Stimulated activated naive CD8-positive, alpha-beta T cell treated with anti-CD3 and anti-CD28 coated beads, Interleukin-15, Interleukin-2, amounts not matched to agents 100 U/mL and 50 U/mL, for 24 hours (primary cell): ENCODE results near the gene ZSCAN22.
"Not testable (repeated sequence)": the region's sequence is repeated elsewhere in the genome, so short reads cannot be mapped to it uniquely, and the experiment has no call there.

Source experiments
- ATAC-seq: fragments of 150-1000 bp; cut with Tn5 transposase; one replicate; pipeline ENCODE4 v1.10.0; 2021
- DNase-seq: peaks from one replicate; pipeline ENCODE4 v3.0.0; 2021

Gene ZSCAN22

DNA sequence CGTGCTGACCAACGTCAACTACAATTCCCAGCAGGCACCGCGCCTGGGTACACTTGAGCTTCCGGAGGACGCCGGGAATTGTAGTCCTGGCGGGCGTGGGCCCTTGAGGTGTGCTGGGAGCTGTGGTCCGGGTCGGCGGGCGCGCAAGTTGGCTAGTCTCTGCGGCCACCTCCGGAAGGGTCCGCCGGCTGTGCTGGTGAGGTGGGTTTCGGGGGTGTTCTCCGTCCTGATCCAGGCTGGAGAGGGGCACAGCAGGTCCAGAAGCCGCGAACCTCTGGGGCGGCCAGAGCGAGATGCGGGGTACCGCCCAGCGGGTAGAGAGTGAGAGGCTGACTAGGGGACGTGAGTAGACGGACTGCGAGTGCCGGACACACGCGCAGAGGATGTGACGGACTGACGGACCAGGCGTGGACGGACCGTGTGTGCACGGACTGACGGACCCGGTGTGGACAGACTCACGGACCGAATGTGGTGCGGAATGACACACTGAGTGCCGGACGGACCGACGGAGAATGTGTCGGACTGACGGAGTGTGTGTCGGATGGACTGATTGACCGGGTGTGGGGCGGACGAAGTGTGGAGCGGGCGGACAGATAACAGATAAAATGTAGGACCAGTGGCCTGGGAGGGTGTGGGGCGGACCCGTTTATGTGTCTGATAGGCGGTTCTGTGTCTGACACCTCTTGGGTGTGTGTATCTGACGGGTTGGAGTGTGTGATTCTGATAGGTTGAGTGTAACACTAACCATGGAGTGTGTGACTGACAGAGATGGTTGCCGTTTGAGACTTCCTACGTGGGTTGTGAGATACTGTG, at the start of gene ZSCAN22:
Gene ZSCAN22 (plus strand): TSS at position 81 of the 813 bp plus-strand sequence. CDS start 7,809 bp downstream, outside the sequence.
- peak; percentile 96 for ATAC-seq

DNA sequence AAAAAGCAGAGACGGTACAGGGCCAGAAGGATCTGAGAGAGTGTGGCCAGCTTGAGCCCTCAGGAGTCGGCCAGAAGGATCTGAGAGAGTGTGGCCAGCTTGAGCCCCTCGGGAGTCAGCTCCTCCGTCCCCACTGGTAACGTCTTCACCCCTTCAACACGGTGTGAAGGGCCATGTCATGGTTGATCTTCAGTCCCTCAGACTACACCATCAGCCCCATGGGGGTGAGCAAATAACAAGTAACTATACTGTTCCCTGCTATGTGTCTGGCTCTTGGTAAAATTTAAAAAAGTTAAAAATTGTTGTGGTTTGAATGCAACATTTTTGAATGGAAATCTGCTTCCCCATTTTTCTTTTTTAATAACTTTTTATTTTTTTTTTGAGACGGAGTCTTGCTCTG, 49.6 kb upstream of the ZSCAN22 start:
- DNase-seq (no peak), ATAC-seq (no peak)

More for the DNA sequence above, at the start of gene ZSCAN22:
- peak; percentile 94 for DNase-seq

DNA sequence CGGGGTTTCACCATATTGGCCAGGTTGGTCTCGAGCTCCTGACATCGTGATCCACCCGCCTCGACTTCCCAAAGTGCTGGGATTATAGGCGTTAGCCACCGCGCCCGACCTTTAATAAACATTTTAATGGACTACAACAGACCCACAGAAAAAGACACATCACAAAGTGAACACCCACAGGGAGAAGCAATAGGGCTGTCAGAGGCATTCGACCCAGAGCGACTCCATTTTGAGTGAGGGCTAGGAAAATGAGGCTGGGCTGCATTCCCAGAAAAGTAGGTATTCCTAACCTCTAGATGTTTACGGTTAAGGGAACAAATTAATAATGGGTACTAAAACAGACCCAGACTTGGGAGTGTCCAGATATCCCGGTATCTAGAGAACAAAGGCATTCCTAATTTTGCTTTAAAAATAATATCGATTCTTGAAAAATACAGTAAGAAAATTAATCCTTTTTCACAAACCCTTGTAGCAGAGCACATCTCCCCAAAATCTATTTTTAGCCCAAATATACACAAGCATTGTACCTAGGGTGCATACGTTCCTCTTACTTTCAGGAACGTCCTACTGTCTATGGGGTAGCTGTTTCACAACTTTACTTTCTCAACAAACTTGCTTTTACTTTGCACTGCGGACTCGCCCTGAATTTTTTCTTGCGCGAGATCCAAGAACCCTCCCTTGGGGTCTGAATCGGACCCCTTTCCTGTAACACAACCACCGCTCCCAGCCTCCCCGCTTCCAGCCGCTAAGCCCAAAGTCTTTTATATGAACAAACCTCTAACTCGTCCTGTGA, 48.9 kb upstream of the ZSCAN22 start:
- no peak for DNase-seq
- no peak for ATAC-seq

DNA sequence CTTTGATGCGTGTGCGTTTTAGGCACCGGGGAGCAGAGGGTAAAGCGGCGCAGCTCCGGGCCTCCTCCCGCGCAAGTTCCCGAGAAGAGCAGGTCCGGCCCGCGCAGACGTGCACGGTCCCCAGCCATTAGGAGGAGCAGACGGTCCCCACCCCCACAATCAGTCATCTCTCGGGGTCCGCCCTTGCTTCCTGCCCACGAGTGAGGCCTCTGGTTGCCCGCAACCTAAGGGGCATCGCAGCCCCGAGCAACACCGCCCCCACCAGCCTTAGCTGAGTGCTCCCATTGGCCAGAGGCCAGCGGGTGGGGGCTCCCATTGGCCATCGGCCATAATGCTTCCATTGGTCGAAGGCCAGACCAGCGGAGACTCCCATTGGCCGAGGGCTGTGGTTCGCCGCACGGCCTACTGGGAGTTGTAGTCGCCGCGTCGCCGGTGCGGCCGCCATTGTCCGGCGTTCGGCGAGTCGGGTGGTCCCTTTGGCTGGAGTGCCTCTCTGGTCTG, 48.2 kb upstream of the ZSCAN22 start, which contains the start of gene ZNF8:
Gene ZNF8 (plus strand): TSS at position 415 of the 501 bp plus-strand sequence. CDS start 127 bp downstream, outside the sequence.
- ATAC-seq (peak; percentile 99), DNase-seq (peak; percentile 97)

DNA sequence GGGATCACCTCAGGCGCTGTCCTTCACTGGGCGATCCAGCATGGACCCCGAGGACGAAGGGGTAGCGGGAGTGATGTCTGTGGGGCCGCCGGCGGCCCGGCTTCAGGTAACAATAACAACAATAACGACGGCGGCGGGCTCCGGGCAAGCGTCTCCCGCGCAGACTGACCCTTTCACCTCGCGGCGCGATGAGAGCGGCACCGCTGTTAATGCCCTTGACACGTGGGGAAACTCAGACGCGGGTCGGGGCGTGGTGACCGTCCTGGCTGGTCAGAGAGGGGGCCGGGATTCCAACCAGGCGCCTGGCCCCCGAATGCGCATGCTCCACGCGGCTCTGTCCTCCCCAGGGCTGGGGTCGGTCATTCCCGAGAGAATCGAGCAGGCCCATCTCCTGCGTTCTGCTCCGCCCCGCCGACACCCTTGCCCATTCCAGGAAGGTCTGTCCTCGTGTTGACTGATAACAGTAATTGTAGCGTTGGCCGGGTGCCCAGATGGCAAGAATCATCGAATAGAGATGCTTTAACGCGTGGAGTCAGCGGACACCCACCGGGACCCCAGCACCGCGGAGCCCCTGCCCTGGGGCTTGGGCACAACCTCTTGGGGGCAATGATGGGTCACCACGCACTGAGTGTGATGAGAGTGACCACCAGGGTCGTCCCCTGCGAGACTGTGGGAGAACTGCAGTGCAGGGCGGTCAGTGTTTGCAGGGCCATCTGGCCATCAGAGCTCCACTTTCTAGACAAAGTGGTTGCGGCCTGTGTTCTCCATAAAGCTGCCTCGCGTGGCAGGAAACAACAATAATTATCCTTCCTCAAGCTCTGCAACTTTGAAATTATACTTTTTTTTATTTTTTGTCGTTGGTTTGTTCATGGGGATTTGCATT, 47.5 kb upstream of the ZSCAN22 start:
- ATAC-seq (no peak), DNase-seq (peak; percentile 69)

DNA sequence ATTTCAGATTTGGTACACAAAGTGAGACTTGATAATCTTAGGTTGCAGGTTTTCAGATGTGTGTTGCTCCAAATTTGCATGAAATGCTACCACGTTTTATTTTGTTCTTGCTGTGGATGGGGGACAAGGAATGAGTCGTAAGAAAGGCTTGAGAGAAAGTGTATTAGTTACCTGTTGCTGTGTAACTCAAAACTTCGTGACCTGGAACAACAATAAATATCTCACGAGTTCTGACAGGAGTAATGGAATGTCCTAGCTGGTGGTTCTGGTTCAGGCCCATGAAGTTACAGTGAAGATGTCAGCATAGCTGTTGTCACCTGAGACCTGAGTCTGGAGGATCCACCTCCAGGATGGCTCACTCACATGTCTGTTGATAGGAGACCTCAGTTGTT, 46.9 kb upstream of the ZSCAN22 start:
- DNase-seq (no peak), ATAC-seq (no peak)

DNA sequence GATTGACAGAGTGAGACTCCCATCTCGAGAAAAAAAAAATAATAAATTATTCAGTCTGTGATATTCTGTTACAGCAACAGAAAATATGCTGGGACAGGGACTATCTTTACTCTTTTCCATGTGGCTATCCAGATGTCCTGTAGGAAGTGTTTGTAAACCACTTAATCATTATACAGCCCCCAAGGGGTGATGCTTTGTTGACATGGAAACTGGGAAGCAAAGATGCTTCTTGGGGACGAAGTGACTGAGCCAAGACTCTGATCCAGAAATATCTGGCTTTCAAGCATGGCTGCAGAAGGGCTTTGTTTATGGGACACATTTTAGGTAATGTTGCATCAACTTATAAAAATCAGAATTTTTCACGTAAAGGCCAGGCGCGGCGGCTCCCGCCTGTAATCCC, 42.6 kb upstream of the ZSCAN22 start:
- ATAC-seq (no peak), DNase-seq (no peak)

DNA sequence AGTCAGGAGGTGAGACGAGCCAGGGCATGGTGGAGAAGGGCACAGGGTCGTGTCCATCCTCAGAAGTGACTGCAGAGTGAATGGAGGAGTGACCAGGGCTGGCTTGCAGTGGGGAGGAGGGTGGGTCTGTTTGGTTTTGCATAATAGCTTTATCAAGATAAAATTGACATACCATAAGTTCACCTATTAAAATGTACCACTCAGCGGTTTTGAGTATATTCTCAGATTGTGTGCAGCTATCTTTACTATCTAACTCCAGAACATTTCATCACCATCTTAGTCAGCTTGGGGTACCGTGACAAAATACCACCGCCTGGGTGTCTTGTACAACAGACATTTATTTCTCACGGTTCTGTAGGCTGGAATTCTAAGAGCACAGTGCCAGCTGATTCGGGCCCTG, 34.9 kb upstream of the ZSCAN22 start:
- ATAC-seq = no peak
- no peak for DNase-seq

DNA sequence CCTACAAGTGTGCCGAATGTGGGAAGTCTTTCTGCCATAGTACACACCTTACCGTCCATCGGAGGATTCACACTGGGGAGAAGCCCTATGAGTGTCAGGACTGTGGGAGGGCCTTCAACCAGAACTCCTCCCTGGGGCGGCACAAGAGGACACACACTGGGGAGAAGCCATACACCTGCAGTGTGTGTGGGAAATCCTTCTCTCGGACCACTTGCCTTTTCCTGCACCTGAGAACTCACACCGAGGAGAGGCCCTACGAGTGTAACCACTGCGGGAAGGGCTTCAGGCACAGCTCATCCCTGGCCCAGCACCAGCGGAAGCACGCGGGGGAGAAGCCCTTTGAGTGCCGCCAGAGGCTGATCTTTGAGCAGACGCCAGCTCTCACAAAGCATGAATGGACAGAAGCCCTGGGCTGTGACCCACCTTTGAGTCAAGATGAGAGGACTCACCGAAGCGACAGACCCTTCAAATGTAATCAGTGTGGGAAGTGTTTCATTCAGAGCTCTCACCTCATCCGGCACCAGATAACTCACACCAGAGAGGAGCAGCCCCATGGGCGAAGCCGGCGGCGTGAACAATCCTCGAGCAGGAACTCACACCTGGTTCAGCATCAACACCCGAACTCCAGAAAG, 31.9 kb upstream of the ZSCAN22 start:
- ATAC-seq (no peak), DNase-seq (no peak)

DNA sequence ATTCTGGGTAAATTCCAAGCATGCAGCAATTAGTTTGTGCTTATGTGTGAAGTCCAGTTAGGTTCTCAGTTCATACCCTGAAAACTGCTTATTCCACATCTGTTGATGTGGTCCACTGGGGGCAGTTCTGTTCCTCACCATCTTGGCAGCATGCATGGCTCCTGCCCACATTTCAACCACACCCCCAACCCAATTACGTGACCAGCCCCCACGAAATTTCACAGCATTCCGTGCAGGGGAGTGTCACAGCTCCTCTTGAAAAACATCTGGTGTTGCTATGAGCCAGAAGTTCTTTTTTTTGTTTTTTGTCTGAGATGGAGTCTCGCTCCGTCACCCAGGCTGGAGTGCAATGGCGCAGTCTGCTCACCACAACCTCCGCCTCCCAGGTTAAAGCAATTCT, 30.7 kb upstream of the ZSCAN22 start:
- ATAC-seq (no peak), DNase-seq (no peak)

DNA sequence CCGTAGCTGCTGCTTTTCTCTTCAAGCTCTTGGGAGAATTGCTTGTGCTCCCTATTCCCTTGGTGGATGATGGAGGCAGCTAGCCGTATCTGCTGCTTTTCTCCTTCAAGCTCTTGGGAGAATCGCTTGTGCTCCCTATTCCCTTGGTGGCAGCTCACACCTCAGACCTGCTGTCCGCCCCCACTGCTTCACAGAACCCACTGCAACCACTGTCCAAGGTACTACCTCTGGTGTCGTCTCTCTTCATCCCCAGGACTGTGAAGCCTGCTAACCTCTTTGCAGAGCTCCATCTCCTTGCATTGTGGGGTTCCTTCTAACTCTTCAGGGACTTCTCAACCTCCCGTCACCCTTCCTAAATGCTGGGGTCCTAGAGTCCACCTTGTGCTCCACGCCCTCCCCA, 26.2 kb upstream of the ZSCAN22 start:
- no peak for DNase-seq
- ATAC-seq = no peak

DNA sequence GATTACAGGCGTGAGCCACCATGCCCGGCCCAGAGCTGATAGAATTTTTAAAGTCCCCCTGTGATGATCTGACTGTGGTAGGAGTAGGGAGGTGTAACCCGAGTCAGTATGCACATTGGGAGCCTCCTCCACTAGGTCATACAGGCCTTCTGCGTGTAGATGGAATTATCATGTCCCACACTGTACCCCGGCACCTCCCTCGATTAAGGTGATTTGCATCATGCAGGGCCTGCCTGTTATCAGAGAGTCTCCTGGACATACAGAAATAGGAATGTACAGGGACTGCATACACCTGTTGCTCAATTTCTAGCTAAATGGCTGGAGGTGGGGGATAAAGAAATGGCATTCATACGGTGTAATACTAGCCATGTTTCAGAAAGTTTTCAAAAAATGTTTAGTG, 22.5 kb upstream of the ZSCAN22 start:
- no peak for DNase-seq
- ATAC-seq = no peak

DNA sequence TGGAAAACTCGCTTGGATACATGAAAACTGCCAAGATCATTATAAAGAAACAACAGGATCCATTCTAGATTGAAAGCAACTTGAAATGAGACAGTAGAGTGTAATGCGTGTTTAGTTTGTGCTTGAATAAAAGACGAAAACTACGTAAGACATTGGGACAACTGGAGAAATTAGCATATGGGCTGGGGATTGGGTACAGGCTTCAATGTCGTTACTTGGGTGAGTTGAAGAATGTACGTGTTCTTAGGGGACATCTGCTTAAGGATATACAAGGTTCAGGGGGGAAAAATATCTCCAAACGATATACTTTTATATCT, 22.1 kb upstream of the ZSCAN22 start:
- no peak for ATAC-seq
- no peak for DNase-seq

DNA sequence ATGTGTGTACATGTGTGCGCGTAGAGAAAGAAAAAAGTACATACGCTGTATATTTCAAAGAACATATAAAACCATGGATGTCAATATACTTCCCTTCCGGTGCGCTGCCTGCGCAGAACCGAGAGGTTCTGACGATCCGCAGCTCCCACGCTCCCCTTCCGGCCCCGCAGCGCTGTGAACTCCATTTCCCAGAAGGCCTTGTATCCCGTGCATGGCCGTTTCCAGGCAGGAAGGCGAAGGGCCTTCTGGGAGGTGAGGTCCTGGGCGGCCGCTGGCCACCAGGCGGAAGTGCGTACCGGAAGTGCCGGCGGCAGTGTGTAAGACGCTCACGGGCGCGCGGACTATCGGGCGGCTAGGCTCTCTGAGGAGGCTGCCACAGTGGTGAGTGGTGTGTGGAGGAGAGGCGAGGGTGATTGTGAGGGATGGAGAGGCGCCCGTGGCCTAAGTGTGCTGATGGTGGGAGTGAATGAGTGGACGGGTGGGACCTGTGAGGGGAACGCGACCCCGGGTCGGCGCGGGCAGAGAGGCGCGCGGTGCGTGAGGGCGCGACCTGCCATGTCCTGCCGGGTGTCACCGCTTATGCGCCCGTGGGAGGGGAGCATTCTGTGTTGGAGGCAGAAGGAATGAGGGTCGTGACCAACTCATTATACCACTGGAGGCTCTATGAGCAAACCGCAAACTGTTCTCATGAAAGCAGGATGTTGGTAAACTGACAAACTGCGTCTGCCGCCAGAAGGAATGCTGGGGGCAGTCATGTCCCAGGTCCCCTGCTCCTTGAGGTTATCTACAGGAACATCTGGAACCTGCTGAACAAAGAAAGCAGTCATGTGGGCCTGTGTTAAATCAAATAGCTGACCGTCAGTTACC, 21.5 kb upstream of the ZSCAN22 start, which contains the start of gene ERVK3-1:
Gene ERVK3-1 (plus strand): TSS at position 313 of the 867 bp plus-strand sequence. CDS start 6,792 bp downstream, outside the sequence.
- ATAC-seq (peak; percentile 99), DNase-seq (peak; percentile 94)

DNA sequence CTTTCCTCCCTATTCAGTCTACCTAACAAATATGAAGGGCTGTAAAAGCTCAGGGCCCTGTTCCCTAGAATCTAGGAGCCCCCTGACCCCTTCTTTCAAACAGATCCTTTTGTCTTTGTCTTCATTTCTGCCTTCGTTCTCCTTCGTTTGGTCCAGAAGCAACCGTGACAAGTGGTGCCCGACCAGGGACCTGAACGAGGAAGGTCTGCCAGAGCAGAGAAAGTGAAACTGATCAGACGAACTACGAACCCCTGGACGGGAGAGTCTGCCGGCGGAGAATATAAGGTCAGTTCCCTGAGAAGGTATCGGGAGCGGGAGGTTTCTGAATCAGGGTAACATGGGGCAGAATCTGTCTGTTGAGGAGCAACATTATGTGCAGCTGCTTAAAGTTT, 20.9 kb upstream of the ZSCAN22 start:
- DNase-seq = peak; percentile 18
- ATAC-seq = no peak

DNA sequence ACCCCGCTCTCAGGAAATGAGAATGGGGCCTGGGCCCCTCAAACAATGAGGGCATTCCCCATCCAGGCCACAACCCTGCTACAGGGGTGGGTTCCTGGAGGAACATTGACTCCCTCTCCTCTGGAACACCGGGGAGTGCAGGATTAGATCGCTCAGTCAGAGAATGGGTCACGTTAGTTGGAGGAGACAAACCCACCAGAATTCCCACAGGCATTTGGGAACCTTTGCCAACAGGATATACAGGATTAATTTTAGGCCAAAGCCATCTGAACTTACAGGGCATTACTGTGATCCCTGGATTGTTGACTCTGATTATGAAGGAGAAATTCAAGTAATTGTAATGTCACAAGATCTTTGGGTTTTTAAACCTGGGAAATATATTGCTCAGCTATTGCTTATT, 19.1 kb upstream of the ZSCAN22 start:
- DNase-seq (no peak), ATAC-seq (no peak)

DNA sequence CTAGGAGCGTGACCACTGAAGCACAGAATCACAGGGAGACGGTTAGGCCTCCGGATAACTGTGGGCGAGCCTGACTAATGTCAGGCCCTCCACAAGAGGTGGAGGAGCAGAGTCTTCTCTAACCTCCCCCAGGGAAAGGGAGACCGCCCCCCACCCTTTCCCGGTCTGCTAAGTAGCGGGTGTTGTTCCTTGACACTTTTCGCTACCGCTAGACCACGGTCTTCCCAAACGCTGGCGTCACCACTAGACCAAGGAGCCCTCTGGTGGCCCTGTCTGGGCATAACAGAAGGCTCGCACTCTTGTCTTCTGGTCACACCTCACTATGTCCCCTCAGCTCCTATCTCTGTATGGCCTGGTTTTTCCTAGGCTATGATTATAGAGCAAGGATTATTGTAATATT, 16.1 kb upstream of the ZSCAN22 start:
- not testable (repeated sequence) for ATAC-seq
- DNase-seq = peak; percentile 22

DNA sequence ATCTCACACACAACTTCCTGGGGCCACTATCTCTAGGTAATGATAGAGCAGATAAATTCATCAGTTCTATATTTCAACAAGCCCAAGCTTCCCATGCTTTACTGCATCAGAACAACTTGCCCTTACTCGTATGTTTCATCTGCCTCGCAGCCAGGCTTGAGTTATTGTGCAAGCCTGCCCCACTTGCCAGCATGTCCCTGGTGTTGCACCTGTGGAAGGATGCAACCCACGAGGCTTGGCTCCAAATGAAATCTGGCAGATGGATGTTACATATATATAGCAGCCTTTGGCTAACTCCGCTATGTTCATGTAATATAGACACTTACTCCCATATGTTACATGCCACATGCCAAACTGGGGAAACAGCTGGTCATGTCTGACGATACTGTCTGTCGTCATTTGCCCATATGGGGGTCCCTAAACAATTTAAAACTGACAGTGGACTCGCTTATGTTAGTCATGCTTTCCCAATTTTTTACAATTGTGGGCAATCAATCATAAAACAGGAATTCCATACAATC, 15.4 kb upstream of the ZSCAN22 start:
- ATAC-seq = no peak

DNA sequence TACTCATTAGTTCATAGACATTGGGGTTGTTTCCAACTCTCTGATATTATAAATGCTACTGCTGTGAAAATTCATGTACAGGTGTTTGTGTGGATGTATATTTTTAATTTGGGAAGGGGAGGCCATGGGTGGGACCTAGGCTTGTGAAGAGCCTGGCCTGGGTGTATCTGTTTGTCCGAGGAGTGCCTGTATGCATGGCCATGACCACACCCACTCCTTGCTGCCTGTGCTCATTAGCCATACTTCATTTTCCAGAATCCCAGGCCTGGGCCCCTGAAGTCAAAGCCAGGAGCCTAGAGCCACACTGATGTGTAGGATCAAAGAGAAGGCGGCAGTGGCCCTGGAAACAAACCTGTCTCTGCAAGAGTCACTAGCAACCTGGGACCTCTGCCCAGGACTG, 11.2 kb upstream of the ZSCAN22 start:
- ATAC-seq = no peak

More for the DNA sequence above, 15.4 kb upstream of the ZSCAN22 start:
- no peak for DNase-seq

DNA sequence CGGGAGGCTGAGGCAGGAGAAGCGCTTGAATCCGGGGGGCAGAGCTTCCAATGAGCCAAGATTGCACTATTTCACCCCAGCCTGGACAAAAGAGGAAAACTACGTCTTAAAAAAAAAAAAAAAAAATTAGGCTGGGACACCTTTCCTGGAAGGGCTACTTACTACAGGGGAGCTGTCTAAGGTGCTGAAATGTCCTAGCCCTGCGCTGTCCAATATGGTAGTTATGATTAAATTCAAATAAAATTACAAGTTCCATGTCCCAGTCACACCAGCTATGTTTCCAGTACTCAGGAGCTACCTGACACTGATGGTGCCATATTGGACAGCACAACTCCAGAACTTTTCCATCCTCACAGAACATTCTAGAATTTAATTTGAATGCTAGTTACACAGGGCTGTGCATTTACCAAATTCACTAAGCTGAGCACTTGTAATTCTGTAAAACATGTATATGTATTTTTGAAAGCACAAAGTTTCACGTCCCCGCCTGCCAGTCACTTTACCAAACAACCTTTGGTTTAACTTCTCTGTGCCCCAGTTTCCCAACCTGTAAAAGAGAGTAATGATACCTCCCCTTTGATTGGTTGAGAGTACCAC, 9.2 kb upstream of the ZSCAN22 start:
- DNase-seq = no peak
- ATAC-seq = no peak

More for the DNA sequence above, 11.2 kb upstream of the ZSCAN22 start:
- no peak for DNase-seq
